Transverse colon (tissue), 4 donors: ENCODE data around the gene ABCA7. TPM values are rescaled to one million over a fixed set of nuclear protein-coding genes. Genes with fewer than 3 reads are reported as not detected.

ENCODE experiments used
- DNase-seq: peaks from one replicate; pipeline ENCODE4 v3.0.0-alpha.2; 2019
- H3K27ac ChIP-seq, 4 donors: fragments of 200-600 bp; sonication (generic); 2 replicates each; pipeline ENCODE4 v1.5.1; 2016 to 2018; ENCODE audit warnings: inconsistent platforms in 4 of 4
- H3K27me3 ChIP-seq: fragments of 200-600 bp; sonication (generic); 2 replicates; pipeline ENCODE4 v1.5.1; 2017; ENCODE audit warnings: inconsistent platforms
- H3K36me3 ChIP-seq, 4 donors: fragments of 200-600 bp; sonication (generic); 2 replicates each; pipeline ENCODE4 v1.5.1; 2017 to 2019; ENCODE audit warnings: inconsistent platforms in 4 of 4
- H3K4me1 ChIP-seq, 4 donors: fragments of 200-600 bp; sonication (generic); 2 replicates each; pipeline ENCODE4 v1.5.1; 2017 to 2020; ENCODE audit warnings: inconsistent platforms in 4 of 4
- H3K4me3 ChIP-seq, 4 donors: fragments of 200-600 bp; sonication (generic); 1 replicate in 1 of 4; 2 replicates in 3 of 4; pipeline versions ENCODE4 v1.5.1 to v1.6.1; 2017 to 2019; ENCODE audit warnings: inconsistent platforms in 4 of 4
- H3K9me3 ChIP-seq, 2 donors: fragments of 200-600 bp; sonication (generic); 2 replicates each; pipeline ENCODE4 v1.5.1; 2017 to 2019; ENCODE audit warnings: inconsistent platforms in 2 of 2
- CTCF ChIP-seq, 5 experiments: fragments of 200-600 bp in 3 of 5; fragments of 450-650 bp in 2 of 5; sonication (generic) in 3 of 5; IDR thresholded peaks; 1 replicate in 2 of 5; 2 replicates in 3 of 5; pipeline ENCODE4 v1.5.1; 2016 to 2017; ENCODE audit warnings: antibody characterized with exemption in 5 of 5, inconsistent platforms in 3 of 5, mild to moderate bottlenecking in 2 of 5, moderate library complexity in 1 of 5
- EP300 ChIP-seq: sonication (generic); formaldehyde crosslinking; IDR thresholded peaks from one replicate; pipeline ENCODE4 v1.6.1; 2017; ENCODE audit warnings: antibody characterized with exemption, low read depth
- POLR2A ChIP-seq: fragments of 450-650 bp; IDR thresholded peaks from one replicate; pipeline ENCODE4 v1.6.1; 2016; ENCODE audit warnings: antibody characterized with exemption, mild to moderate bottlenecking, moderate library complexity
- POLR2AphosphoS5 ChIP-seq, 3 donors: sonication (generic); formaldehyde crosslinking; IDR thresholded peaks; one replicate each; pipeline ENCODE4 v1.6.1; 2016; ENCODE audit warnings: antibody characterized with exemption in 3 of 3
- WGBS, 2 donors: methylation state at CpG; one replicate each; pipeline ENCODE4 v1.1.5; 2018; ENCODE audit warnings: low coverage in 1 of 2; 5-methylcytosine and 5-hydroxymethylcytosine counted together
- in situ Hi-C, 4 donors: fragments of 200-750 bp; cut with MboI; loops; one replicate each; pipeline versions ENCODE4 v1.15.0 to v1.15.1; 2017; ENCODE audit warnings: low sequenced_read_pairs in 3 of 4, low pct_ligation_motif_present in 1 of 4, low pct_unique_long_range_greater_than_20kb in 1 of 4
- intact Hi-C: fragments of 100-400 bp; cut with DNase I; formaldehyde crosslinking; loops from one replicate; pipeline ENCODE4 v1.15.1; 2023; ENCODE audit warnings: low total_unique reads
- total RNA-seq, 4 donors: library from RNA; depleted of rRNA; stranded (reverse); fragments of >200 nt; gene quantifications; one replicate each; pipeline ENCODE4 v1.1.0, GENCODE V29; 2016

The ABCA7 gene
- total RNA-seq, 4 donors from 2014 or later, result 47.1 to 128 (median 82.0) TPM

- peaks cover 0 to 9% (median 4%) of the 10 kb centered on the region in 4 donors for H3K36me3 ChIP-seq
- in situ Hi-C loops (no loop called here), intact Hi-C loops (loop anchor here (2.0 to 10.0 kb wide), 2 partner anchors 75 to 217 kb away; partner anchors contain the start of genes ATP5F1D, GPX4 and MIDN)
- WGBS, 2 donors, result 1% methylated on average over 20 of the region's 58 CpGs; no CpG with 5 or more reads in 1 of the 2 donors
- DNase-seq, result peak; percentile 84
- H3K27ac ChIP-seq, result peak overlapping the region; percentile 91 to 97 (median 94)
- peak overlapping the region; percentile 44 to 87 (median 72) for H3K4me3 ChIP-seq
- no peaks in the 10 kb centered on the region for H3K9me3 ChIP-seq
- no peak for TF ChIP-seq CTCF (IDR thresholded peaks at IDR 0.05)
- peak; percentile 56 for TF ChIP-seq POLR2A
- TF ChIP-seq EP300, result no peak
- peak; percentile 35 to 57 (median 51) for TF ChIP-seq POLR2AphosphoS5 (IDR thresholded peaks at IDR 0.05)
- H3K4me1 ChIP-seq, result peaks cover 14 to 45% (median 36%) of the 10 kb centered on the region in 4 donors
- H3K27me3 ChIP-seq, result no peaks in the 10 kb centered on the region
These were observed 11.6 kb upstream of the ABCA7 start for GRCh38 chr19:1028062-1028926.

- no peak for DNase-seq
- Histone ChIP-seq H3K4me3 (no peak overlapping the region), H3K4me1 (peaks cover 14 to 34% (median 26%) of the 10 kb centered on the region in 4 donors), H3K9me3 (no peaks in the 10 kb centered on the region), H3K27me3 (no peaks in the 10 kb centered on the region), H3K36me3 (peaks cover 0 to 17% (median 8%) of the 10 kb centered on the region in 4 donors), H3K27ac (no peak overlapping the region)
- in situ Hi-C loops (no loop called here), intact Hi-C loops (no loop called here)
- TF ChIP-seq EP300 (no peak), CTCF (IDR thresholded peaks at IDR 0.05) (no peak), POLR2AphosphoS5 (IDR thresholded peaks at IDR 0.05) (no peak), POLR2A (no peak)
- 88% methylated on average over 20 of the region's 20 CpGs; no CpG with 5 or more reads in 1 of the 2 donors for WGBS, 2 donors
These were observed 7.5 kb upstream of the ABCA7 start for GRCh38 chr19:1032264-1032867.

- WGBS, 2 donors, result 90% methylated on average over 29 of the region's 29 CpGs; no CpG with 5 or more reads in 1 of the 2 donors
- intact Hi-C loops, result no loop called here
- H3K27me3 ChIP-seq, result no peaks in the 10 kb centered on the region
These were observed 3.8 kb upstream of the ABCA7 start for GRCh38 chr19:1035998-1036621.

More at GRCh38 chr19:1035998-1036621, 3.8 kb upstream of the ABCA7 start:
- DNase-seq, result peak; percentile 7
- H3K27ac ChIP-seq, result no peak overlapping the region
- H3K9me3 ChIP-seq, result no peaks in the 10 kb centered on the region
- TF ChIP-seq CTCF (IDR thresholded peaks at IDR 0.05) (no peak), POLR2A (no peak), POLR2AphosphoS5 (IDR thresholded peaks at IDR 0.05) (no peak), EP300 (no peak)
- peaks cover 0 to 17% (median 8%) of the 10 kb centered on the region in 4 donors for H3K36me3 ChIP-seq
- H3K4me3 ChIP-seq, result no peak overlapping the region
- peaks cover 13 to 32% (median 16%) of the 10 kb centered on the region in 4 donors for H3K4me1 ChIP-seq
- in situ Hi-C loops, result no loop called here
